GM12864 (cell line): ENCODE measurements around the gene LOXL1.

ENCODE experiments used
- DNase-seq: peaks from one replicate; pipeline ENCODE4 v3.0.0-alpha.2; 2011; ENCODE audit warnings: low read depth
- H3K4me3 ChIP-seq: 2 replicates; pipeline ENCODE4 v1.5.1; 2011; ENCODE audit warnings: mild to moderate bottlenecking, low read depth, low read length, control low read depth
- CTCF ChIP-seq: IDR thresholded peaks from 2 replicates; pipeline ENCODE4 v1.5.1; 2011; ENCODE audit warnings: low read depth, mild to moderate bottlenecking, moderate library complexity, low read length, control low read depth, inconsistent platforms; ENCODE audit errors: missing control alignments

LOXL1 gene

GRCh38 chr15:73982222-73982962 lies 56.1 kb downstream of the LOXL1 start:
- TF ChIP-seq CTCF, result no peak
- DNase-seq, result no peak
- no peak overlapping the region for H3K4me3 ChIP-seq

- no peak for TF ChIP-seq CTCF
- DNase-seq, result no peak
- no peak overlapping the region for H3K4me3 ChIP-seq
Observed at GRCh38 chr15:73983211-73983727, 57.0 kb downstream of the LOXL1 start.

- DNase-seq, result no peak
- H3K4me3 ChIP-seq, result no peak overlapping the region
- no peak for TF ChIP-seq CTCF
Observed at GRCh38 chr15:73983773-73984172, 57.5 kb downstream of the LOXL1 start.

GRCh38 chr15:73984208-73984979 lies 58.1 kb downstream of the LOXL1 start:
- DNase-seq, result no peak
- no peak for TF ChIP-seq CTCF
- no peak overlapping the region for H3K4me3 ChIP-seq

GRCh38 chr15:73985101-73985873 lies 59.0 kb downstream of the LOXL1 start:
- no peak for TF ChIP-seq CTCF
- no peak for DNase-seq
- H3K4me3 ChIP-seq, result no peak overlapping the region

GRCh38 chr15:73986055-73986775 lies 60.0 kb downstream of the LOXL1 start:
- TF ChIP-seq CTCF, result no peak
- no peak for DNase-seq
- no peak overlapping the region for H3K4me3 ChIP-seq
